ENCODE results near the gene TTC27.
"Not testable (repeated sequence)": the region's sequence is repeated elsewhere in the genome, so short reads cannot be mapped to it uniquely, and the experiment has no call there.

The TTC27 gene

DNA sequence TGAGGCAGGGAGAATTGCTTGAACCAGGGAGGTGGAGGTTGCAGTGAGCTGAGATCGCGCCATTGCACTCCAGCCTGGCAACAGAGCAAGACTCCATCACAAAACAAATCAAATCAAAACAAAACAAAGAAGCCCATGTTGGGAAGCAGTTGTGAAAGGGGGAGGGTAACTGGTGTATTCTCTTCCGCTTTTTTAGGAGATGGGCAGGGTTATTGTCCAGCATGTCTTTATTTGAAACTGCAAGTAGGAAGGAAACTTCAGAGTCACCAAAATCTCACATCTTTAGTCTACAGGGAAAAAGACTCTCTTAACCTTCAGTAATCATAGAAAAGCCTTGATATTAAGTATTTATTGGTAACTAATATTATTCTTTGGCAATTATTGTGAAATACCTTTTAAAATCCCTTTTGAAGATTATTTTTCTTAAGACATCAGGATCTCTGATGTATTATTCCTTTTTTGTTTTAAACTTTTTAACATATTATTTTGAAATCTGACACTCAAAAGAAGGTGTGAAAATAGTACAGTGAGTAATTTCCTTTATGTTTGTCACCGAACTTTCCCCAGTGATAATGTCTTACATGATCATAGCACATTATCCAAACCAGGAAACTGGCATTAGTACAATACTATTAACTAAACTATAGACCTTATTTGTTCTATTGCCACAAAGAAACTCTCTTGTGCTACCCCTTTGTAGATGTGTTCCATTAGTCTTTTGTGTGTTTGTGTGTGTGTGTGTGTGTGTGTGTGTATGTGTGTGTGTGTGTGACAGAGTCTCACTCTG, 234.6 kb downstream of the TTC27 start:
- no peak for DNase-seq

DNA sequence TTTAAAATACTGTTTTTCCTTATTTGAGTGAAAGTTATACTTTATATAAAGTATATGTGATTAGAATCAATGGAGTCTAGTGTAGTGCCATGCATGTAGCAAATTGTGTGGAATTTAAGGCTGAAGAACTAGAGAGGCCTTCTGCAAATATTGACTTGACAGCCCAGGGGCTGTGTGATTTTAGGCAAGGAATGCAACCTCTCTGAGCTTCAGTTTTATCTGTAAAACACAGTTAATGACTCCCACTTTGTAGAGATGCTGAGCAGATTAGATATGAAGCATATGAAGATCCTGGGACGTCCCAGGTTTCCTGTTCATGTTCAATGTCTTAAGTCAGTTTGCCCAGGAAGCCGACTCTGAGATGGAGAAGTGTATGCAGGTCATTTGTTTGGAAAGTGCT, 235.5 kb downstream of the TTC27 start:
- DNase-seq: no peak

GRCh38 chr2:32863803-32864202, 236.0 kb downstream of the TTC27 start:
- DNase-seq: no peak

DNA sequence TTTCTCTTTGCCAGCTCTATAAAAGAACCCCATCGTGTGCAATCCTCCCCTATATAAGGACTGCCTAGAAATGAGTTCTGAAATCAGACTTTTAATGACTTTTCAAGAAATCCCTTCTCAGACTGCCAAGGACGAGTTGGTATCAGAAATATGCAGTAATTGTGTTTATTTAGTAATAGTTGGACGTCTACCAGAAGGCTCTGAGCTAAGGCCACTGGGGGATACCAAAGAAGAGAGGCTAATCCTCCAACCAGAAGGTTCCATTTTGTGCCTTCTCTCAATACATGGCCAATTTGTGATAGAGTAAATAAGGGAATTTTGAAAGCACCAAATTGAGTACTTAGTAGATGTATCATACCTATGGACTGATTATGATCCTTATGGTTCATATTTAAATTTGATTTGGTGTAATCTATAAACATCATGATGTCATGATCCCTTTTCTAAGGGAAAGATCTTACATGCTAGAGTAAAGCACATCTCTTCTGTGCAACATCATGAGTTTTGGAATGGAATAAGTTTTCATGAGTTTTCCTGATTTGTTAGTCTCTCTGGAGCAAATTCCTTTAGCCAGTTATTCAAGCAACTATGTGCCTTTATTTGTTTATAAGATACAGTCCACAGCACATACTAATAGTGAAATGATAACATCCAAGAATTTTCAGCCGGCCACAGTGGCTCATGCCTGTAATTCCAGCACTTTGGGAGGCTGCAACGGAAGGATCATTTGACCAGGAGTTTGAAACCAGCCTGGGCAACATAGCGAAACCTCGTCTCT, 236.7 kb downstream of the TTC27 start:
- DNase-seq: no peak

- no peak for DNase-seq
Measured at GRCh38 chr2:32865399-32866068, 237.7 kb downstream of the TTC27 start.

GRCh38 chr2:32866462-32866861, 238.6 kb downstream of the TTC27 start:
- not testable (repeated sequence) for DNase-seq

Data from DMS153 (cell line).